ENCODE data around the gene CD177. TPM values are rescaled to one million over a fixed set of nuclear protein-coding genes. Genes with fewer than 3 reads are reported as not detected.
"Not testable (repeated sequence)": the region's sequence is repeated elsewhere in the genome, so short reads cannot be mapped to it uniquely, and the experiment has no call there.

The CD177 gene
- total RNA-seq, 1 donor from 2014 or later = not detected

DNA sequence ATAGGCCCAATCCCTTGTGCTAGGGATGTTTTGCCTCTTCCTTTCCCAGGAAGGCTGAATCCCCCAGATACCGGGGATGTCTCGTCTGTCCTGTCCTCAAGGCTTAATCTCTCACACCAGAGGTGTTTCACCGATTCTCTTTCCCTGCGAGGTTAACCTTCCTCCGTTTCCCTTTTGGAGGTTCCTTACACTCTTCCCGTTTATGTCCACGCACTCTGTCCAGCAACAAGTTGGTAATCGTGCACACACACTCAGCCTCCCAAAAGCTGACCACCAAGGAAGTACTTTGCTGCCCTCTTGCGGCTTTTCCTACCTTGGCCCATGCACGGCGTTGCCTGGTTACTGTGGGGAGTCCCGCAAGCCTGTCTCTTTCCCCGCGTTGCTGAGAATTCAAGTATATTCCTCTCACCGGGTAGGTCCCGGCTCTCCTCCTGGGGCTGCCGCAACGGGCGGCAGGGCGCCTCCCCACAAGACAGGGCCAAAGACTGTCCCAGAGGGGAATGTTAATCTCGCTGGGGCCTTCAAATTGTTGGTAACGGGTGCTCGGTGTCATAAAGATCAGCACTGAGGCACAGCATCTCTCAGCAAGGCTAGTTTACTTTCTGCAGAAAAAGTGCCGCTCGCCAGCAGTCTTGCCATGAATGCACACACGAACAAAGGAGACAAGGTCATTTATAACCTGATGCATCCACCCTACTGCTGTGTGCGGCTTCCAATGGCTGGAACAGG lies 36.7 kb upstream of the CD177 start:
- ChIA-PET CTCF (no interaction called here), POLR2A (no interaction called here)
- H3K36me3 Mint-ChIP-seq (ENCODE audit: low read depth) = no peaks in the 10 kb centered on the region
- intact Hi-C loops (cut with micrococcal nuclease) = no loop called here
- peaks cover 7% of the 10 kb centered on the region for H3K27me3 Mint-ChIP-seq
- ATAC-seq (ENCODE audit: low read depth) (no peak), DNase-seq (no peak)
- TF ChIP-seq CTCF (IDR thresholded peaks at IDR 0.05) = no peak
- H3K4me3 Mint-ChIP-seq = no peak overlapping the region
- H3K27ac Mint-ChIP-seq = no peak overlapping the region
- H3K4me1 Mint-ChIP-seq = no peaks in the 10 kb centered on the region
- H3K9me3 Mint-ChIP-seq = peaks cover 2% of the 10 kb centered on the region

DNA sequence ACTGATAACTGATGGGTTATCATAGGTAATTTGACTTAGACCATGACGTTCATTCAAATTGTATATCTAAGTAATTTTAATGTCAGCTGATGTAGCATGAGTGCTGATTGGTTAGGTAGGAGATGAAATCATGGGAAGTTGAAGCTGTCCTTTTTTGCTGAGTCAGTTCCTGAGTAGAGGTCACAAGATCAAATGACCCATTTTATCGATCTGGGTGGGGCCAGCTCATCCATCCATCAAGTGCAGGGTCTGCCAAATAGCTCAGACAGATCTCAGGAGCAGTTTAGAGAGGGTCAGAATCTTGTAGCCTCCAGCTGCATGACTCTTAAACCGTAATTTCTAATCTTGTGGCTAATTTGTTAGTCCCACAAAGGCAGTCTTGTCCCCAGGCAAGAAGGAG lies 35.3 kb upstream of the CD177 start:
- Mint-ChIP-seq H3K27me3 (peaks cover 4% of the 10 kb centered on the region), H3K4me3 (no peak overlapping the region), H3K4me1 (no peaks in the 10 kb centered on the region), H3K9me3 (peaks cover 2% of the 10 kb centered on the region), H3K27ac (no peak overlapping the region), H3K36me3 (ENCODE audit: low read depth) (no peaks in the 10 kb centered on the region)
- intact Hi-C loops (cut with micrococcal nuclease) = no loop called here
- ChIA-PET POLR2A (no interaction called here), CTCF (no interaction called here)
- TF ChIP-seq CTCF (IDR thresholded peaks at IDR 0.05) = no peak
- DNase-seq = no peak
- no peak for ATAC-seq (ENCODE audit: low read depth)

DNA sequence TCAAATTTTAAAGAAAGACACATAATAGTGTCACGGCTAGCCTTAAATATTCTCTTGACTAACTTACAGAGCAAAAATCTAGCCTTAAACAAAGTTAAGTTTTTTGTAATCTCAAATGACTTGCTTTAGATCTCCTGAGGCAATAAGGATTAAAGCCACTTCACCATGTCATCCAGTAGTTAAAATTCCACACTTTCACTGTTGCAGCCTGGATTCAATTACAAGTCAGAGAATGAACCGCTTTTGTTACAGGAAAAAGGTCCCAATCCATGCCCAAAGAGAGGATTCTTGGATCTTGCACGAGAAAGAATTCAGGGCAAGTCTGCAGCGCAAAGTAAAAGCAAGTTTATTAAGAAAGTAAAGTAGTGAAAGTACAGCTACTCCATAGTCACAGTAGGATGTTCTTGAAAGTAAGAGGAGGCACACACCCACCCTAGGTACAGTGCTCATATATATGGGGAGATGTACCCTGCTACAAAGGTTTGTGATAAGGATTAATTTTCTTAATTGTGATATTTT lies 34.6 kb upstream of the CD177 start:
- H3K36me3 Mint-ChIP-seq (ENCODE audit: low read depth) = no peaks in the 10 kb centered on the region
- no peak for TF ChIP-seq CTCF (IDR thresholded peaks at IDR 0.05)
- no peak overlapping the region for H3K4me3 Mint-ChIP-seq
- H3K27ac Mint-ChIP-seq = no peak overlapping the region
- intact Hi-C loops (cut with micrococcal nuclease) = no loop called here
- ChIA-PET POLR2A (no interaction called here), CTCF (no interaction called here)
- DNase-seq (no peak), ATAC-seq (ENCODE audit: low read depth) (no peak)
- H3K27me3 Mint-ChIP-seq = peaks cover 4% of the 10 kb centered on the region
- no peaks in the 10 kb centered on the region for H3K4me1 Mint-ChIP-seq
- H3K9me3 Mint-ChIP-seq = peaks cover 2% of the 10 kb centered on the region

- H3K36me3 Mint-ChIP-seq (ENCODE audit: low read depth) = no peaks in the 10 kb centered on the region
- H3K27me3 Mint-ChIP-seq = peaks cover 4% of the 10 kb centered on the region
- ChIA-PET CTCF (no interaction called here), POLR2A (no interaction called here)
- no peaks in the 10 kb centered on the region for H3K4me1 Mint-ChIP-seq
- peaks cover 2% of the 10 kb centered on the region for H3K9me3 Mint-ChIP-seq
- no peak for TF ChIP-seq CTCF (IDR thresholded peaks at IDR 0.05)
- no peak overlapping the region for H3K4me3 Mint-ChIP-seq
- no peak for DNase-seq
- no peak for ATAC-seq (ENCODE audit: low read depth)
- no peak overlapping the region for H3K27ac Mint-ChIP-seq
- intact Hi-C loops (cut with micrococcal nuclease) = no loop called here
Observed at GRCh38 chr19:43320546-43320945, 32.9 kb upstream of the CD177 start.

- POLR2A ChIA-PET; H3K36me3 Mint-ChIP-seq (ENCODE audit: low read depth); H3K4me3 Mint-ChIP-seq; H3K27ac Mint-ChIP-seq; CTCF ChIA-PET; intact Hi-C loops (cut with micrococcal nuclease); H3K9me3 Mint-ChIP-seq; DNase-seq; H3K27me3 Mint-ChIP-seq; H3K4me1 Mint-ChIP-seq; ATAC-seq (ENCODE audit: low read depth): not testable (repeated sequence)
Observed at GRCh38 chr19:43326761-43327160, 26.7 kb upstream of the CD177 start.

DNA sequence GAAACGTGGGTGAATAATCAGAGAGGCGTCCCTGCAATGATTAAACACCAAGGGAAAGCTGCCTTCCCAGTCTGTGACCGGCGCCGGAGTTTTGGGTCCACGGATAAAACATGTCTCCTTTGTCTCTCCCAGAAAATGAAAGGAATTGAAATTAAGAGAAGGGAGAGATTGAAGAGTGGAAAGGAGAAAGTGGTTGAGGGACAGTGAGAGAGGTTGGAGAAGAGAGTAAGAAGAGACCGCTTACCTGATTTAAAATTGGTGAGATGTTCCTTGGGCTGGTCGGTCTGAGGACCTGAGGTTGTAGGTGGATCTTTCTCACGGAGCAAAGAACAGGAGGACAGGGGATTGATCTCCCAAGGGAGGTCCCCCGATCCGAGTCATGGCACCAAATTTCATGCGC lies 24.9 kb upstream of the CD177 start:
- H3K36me3 Mint-ChIP-seq (ENCODE audit: low read depth); H3K4me1 Mint-ChIP-seq; H3K4me3 Mint-ChIP-seq; DNase-seq; CTCF ChIA-PET; H3K9me3 Mint-ChIP-seq; intact Hi-C loops (cut with micrococcal nuclease); H3K27ac Mint-ChIP-seq; POLR2A ChIA-PET; ATAC-seq (ENCODE audit: low read depth); H3K27me3 Mint-ChIP-seq: not testable (repeated sequence)

DNA sequence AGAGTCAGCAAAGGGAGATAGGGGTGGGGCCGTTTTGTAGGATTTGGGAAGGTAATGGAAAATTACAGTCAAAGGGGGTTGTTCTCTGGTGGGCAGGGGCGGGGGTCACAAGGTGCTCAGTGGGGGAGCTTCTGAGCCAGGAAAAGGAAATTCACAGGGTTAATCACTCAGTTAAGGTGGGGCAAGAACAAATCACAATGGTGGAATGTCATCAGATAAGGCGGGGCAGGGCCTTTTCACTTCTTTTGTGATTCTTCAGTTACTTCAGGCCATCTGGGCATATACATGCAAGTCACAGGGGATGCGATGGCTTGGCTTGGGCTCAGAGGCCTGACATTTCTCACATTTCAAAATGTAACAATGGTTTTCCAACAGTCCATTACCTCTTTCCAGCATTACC lies 24.4 kb upstream of the CD177 start:
- DNase-seq; POLR2A ChIA-PET; H3K27ac Mint-ChIP-seq; H3K9me3 Mint-ChIP-seq; ATAC-seq (ENCODE audit: low read depth); intact Hi-C loops (cut with micrococcal nuclease); H3K4me1 Mint-ChIP-seq; H3K27me3 Mint-ChIP-seq; CTCF ChIA-PET; H3K4me3 Mint-ChIP-seq; H3K36me3 Mint-ChIP-seq (ENCODE audit: low read depth): not testable (repeated sequence)

All from activated B cell treated with CpG ODN at 0.5 μM for 24 hours (primary cell).